Neuronal stem cell (in vitro differentiated cells): ENCODE data around the gene CYP1B1.

Source experiments
- DNase-seq: peaks from one replicate; pipeline ENCODE4 v3.0.0-alpha.2; 2013; ENCODE audit warnings: low spot score
- H2AFZ ChIP-seq: one replicate; pipeline ENCODE4 v1.6.1; 2013; ENCODE audit warnings: mild to moderate bottlenecking, low read length, inconsistent platforms
- H2AK5ac ChIP-seq: 2 replicates; pipeline ENCODE4 v1.6.1; 2013; ENCODE audit warnings: low read depth, mild to moderate bottlenecking, inconsistent platforms, low read length, moderate library complexity, mixed read lengths
- H2BK120ac ChIP-seq: 2 replicates; pipeline ENCODE4 v1.6.1; 2013; ENCODE audit warnings: low read depth, mild to moderate bottlenecking, inconsistent platforms, low read length, moderate library complexity, mixed read lengths
- H2BK12ac ChIP-seq: one replicate; pipeline ENCODE4 v1.6.1; 2013; ENCODE audit warnings: low read length, inconsistent platforms
- H2BK15ac ChIP-seq: 2 replicates; pipeline ENCODE4 v1.6.1; 2013; ENCODE audit warnings: mild to moderate bottlenecking, low read length, inconsistent platforms, mixed read lengths
- H2BK5ac ChIP-seq: one replicate; pipeline ENCODE4 v1.6.1; 2013; ENCODE audit warnings: inconsistent platforms, mild to moderate bottlenecking, low read length, moderate library complexity
- H3K14ac ChIP-seq: one replicate; pipeline ENCODE4 v1.6.1; 2013; ENCODE audit warnings: low read length, inconsistent platforms
- H3K18ac ChIP-seq: 2 replicates; pipeline ENCODE4 v1.6.1; 2013; ENCODE audit warnings: low read length, inconsistent platforms
- H3K23ac ChIP-seq: 2 replicates; pipeline ENCODE4 v1.6.1; 2013; ENCODE audit warnings: low read depth, mild to moderate bottlenecking, mixed read lengths, low read length, inconsistent platforms; ENCODE audit not compliant: poor library complexity
- H3K27ac ChIP-seq: replicated peaks from 3 replicates; pipeline ENCODE4 v1.5.1; 2013; ENCODE audit warnings: low read length, inconsistent platforms
- H3K27me3 ChIP-seq, 3 experiments: 2 replicates each; pipeline ENCODE4 v1.6.1; 2013; ENCODE audit warnings: low read length in 3 of 3, mild to moderate bottlenecking in 2 of 3, inconsistent platforms in 1 of 3, low read depth in 1 of 3, mixed read lengths in 1 of 3, moderate library complexity in 1 of 3; ENCODE audit not compliant: control insufficient read depth in 3 of 3, insufficient read depth in 3 of 3
- H3K36me3 ChIP-seq, 2 donors: replicated peaks in 1 of 2; 2 replicates each; pipeline ENCODE4 v1.6.1; 2013; ENCODE audit warnings: low read length in 2 of 2; ENCODE audit not compliant: control insufficient read depth in 2 of 2, insufficient read depth in 2 of 2
- H3K4ac ChIP-seq: 2 replicates; pipeline ENCODE4 v1.6.1; 2013; ENCODE audit warnings: inconsistent platforms, mild to moderate bottlenecking, low read length, moderate library complexity
- H3K4me1 ChIP-seq, 2 donors: 1 replicate in 1 of 2; 2 replicates in 1 of 2; pipeline ENCODE4 v1.6.1; 2013; ENCODE audit warnings: low read length in 2 of 2, low read depth in 1 of 2; ENCODE audit not compliant: control insufficient read depth in 2 of 2, insufficient read depth in 1 of 2
- H3K4me2 ChIP-seq: one replicate; pipeline ENCODE4 v1.6.1; 2013; ENCODE audit warnings: mild to moderate bottlenecking, low read length, inconsistent platforms; ENCODE audit not compliant: insufficient read depth, poor library complexity, severe bottlenecking
- H3K4me3 ChIP-seq, 2 donors: 2 replicates each; pipeline ENCODE4 v1.5.1; 2013; ENCODE audit warnings: low read length in 2 of 2, mild to moderate bottlenecking in 2 of 2, inconsistent platforms in 1 of 2, moderate library complexity in 1 of 2
- H3K79me1 ChIP-seq: one replicate; pipeline ENCODE4 v1.6.1; 2013; ENCODE audit warnings: low read depth, mild to moderate bottlenecking, inconsistent platforms, low read length, moderate library complexity
- H3K9ac ChIP-seq: one replicate; pipeline ENCODE4 v1.6.1; 2013; ENCODE audit warnings: mild to moderate bottlenecking, low read depth, low read length, inconsistent platforms; ENCODE audit not compliant: poor library complexity
- H3K9me3 ChIP-seq, 2 donors: replicated peaks in 1 of 2; 2 replicates each; pipeline versions ENCODE3 to v1.6.1; 2013; ENCODE audit warnings: low read length in 2 of 2, mild to moderate bottlenecking in 2 of 2, inconsistent platforms in 1 of 2, low read depth in 1 of 2, mixed read lengths in 1 of 2, moderate library complexity in 1 of 2; ENCODE audit not compliant: control insufficient read depth in 2 of 2, insufficient read depth in 1 of 2
- H4K8ac ChIP-seq: one replicate; pipeline ENCODE4 v1.6.1; 2013; ENCODE audit warnings: low read depth, mild to moderate bottlenecking, inconsistent platforms, low read length, moderate library complexity
- H4K91ac ChIP-seq: one replicate; pipeline ENCODE4 v1.6.1; 2013; ENCODE audit warnings: low read length, low read depth, mild to moderate bottlenecking, inconsistent platforms; ENCODE audit not compliant: poor library complexity
- WGBS, 2 donors: extraction: QIAGEN DNeasy Blood & Tissue Kit; methylation state at CpG; one replicate each; pipeline ENCODE4 v1.1.7; 2013; ENCODE audit warnings: missing lambda C conversion rate in 2 of 2, mixed read lengths in 1 of 2; ENCODE audit not compliant: insufficient read length in 2 of 2, insufficient replicate concordance in 1 of 2; ENCODE audit errors: extremely low coverage in 2 of 2; 5-methylcytosine and 5-hydroxymethylcytosine counted together

The CYP1B1 gene

GRCh38 chr2:38095079-38095995 lies 19.4 kb upstream of the CYP1B1 start:
- Histone ChIP-seq H3K4me2 (no peak overlapping the region), H2AFZ (no peak overlapping the region), H3K27ac (no peak overlapping the region), H2BK15ac (no peak overlapping the region), H3K23ac (no peak overlapping the region), H3K27me3 (no peaks in the 10 kb centered on the region), H3K18ac (no peak overlapping the region), H3K9ac (no peak overlapping the region), H3K79me1 (no peaks in the 10 kb centered on the region), H3K36me3 (no peaks in the 10 kb centered on the region), H3K4me3 (no peak overlapping the region), H2BK120ac (no peak overlapping the region), H4K8ac (no peak overlapping the region), H4K91ac (no peak overlapping the region), H3K4ac (no peak overlapping the region), H2AK5ac (no peak overlapping the region), H3K14ac (no peak overlapping the region), H2BK12ac (no peak overlapping the region), H3K4me1 (peaks cover 16 to 26% of the 10 kb centered on the region in 2 donors), H2BK5ac (no peak overlapping the region), H3K9me3 (no peaks in the 10 kb centered on the region)
- no peak for DNase-seq
- no CpG with 5 or more reads among the region's 11 CpGs for WGBS, 2 donors

- no peak overlapping the region for H2BK120ac ChIP-seq
- no peak overlapping the region for H2AK5ac ChIP-seq
- no peak for DNase-seq
- no peaks in the 10 kb centered on the region for H3K27me3 ChIP-seq
- H3K4me3 ChIP-seq: no peak overlapping the region
- H2AFZ ChIP-seq: no peak overlapping the region
- H2BK5ac ChIP-seq: no peak overlapping the region
- no peak overlapping the region for H3K9ac ChIP-seq
- no peak overlapping the region for H3K4ac ChIP-seq
- H3K36me3 ChIP-seq: no peaks in the 10 kb centered on the region
- peaks cover 11 to 20% of the 10 kb centered on the region in 2 donors for H3K4me1 ChIP-seq
- no peak overlapping the region for H4K8ac ChIP-seq
- no peaks in the 10 kb centered on the region for H3K9me3 ChIP-seq
- H3K79me1 ChIP-seq: no peaks in the 10 kb centered on the region
- no peak overlapping the region for H3K23ac ChIP-seq
- no peak overlapping the region for H3K14ac ChIP-seq
- H2BK15ac ChIP-seq: no peak overlapping the region
- no peak overlapping the region for H3K27ac ChIP-seq
- H2BK12ac ChIP-seq: no peak overlapping the region
- H3K18ac ChIP-seq: no peak overlapping the region
- no peak overlapping the region for H3K4me2 ChIP-seq
- WGBS, 2 donors: no CpG with 5 or more reads among the region's 1 CpG
- no peak overlapping the region for H4K91ac ChIP-seq
Observed at GRCh38 chr2:38093527-38094165, 17.7 kb upstream of the CYP1B1 start.

GRCh38 chr2:38092196-38092902 lies 16.4 kb upstream of the CYP1B1 start:
- Histone ChIP-seq H4K8ac (no peak overlapping the region), H3K27ac (no peak overlapping the region), H3K36me3 (no peaks in the 10 kb centered on the region), H3K4me2 (no peak overlapping the region), H2BK120ac (no peak overlapping the region), H2BK15ac (no peak overlapping the region), H3K27me3 (no peaks in the 10 kb centered on the region), H2BK5ac (no peak overlapping the region), H2AK5ac (no peak overlapping the region), H3K23ac (no peak overlapping the region), H3K79me1 (no peaks in the 10 kb centered on the region), H3K9ac (no peak overlapping the region), H3K18ac (no peak overlapping the region), H2AFZ (peak overlapping the region; percentile 72), H3K14ac (no peak overlapping the region), H3K4ac (no peak overlapping the region), H3K4me3 (no peak overlapping the region), H3K9me3 (no peaks in the 10 kb centered on the region), H2BK12ac (no peak overlapping the region), H3K4me1 (peaks cover 3 to 8% of the 10 kb centered on the region in 2 donors), H4K91ac (no peak overlapping the region)
- no peak for DNase-seq
- no CpG with 5 or more reads among the region's 11 CpGs for WGBS, 2 donors

- Histone ChIP-seq H3K27ac (no peak overlapping the region), H3K9ac (no peak overlapping the region), H3K36me3 (no peaks in the 10 kb centered on the region), H2BK15ac (no peak overlapping the region), H3K27me3 (no peaks in the 10 kb centered on the region), H3K4me2 (no peak overlapping the region), H3K9me3 (no peaks in the 10 kb centered on the region), H3K4ac (no peak overlapping the region), H4K91ac (no peak overlapping the region), H2BK12ac (no peak overlapping the region), H3K18ac (no peak overlapping the region), H2AFZ (peak overlapping the region; percentile 72), H3K79me1 (no peaks in the 10 kb centered on the region), H3K4me1 (peaks cover 1 to 8% of the 10 kb centered on the region in 2 donors), H4K8ac (no peak overlapping the region), H2BK120ac (no peak overlapping the region), H2AK5ac (no peak overlapping the region), H3K14ac (no peak overlapping the region), H3K4me3 (no peak overlapping the region), H3K23ac (no peak overlapping the region), H2BK5ac (no peak overlapping the region)
- no CpG with 5 or more reads among the region's 5 CpGs for WGBS, 2 donors
- no peak for DNase-seq
Observed at GRCh38 chr2:38091760-38092159, 15.8 kb upstream of the CYP1B1 start.
